Parathyroid adenoma (tissue), 2 donors: ENCODE measurements around the gene APAF1.
"Not testable (repeated sequence)": the region's sequence is repeated elsewhere in the genome, so short reads cannot be mapped to it uniquely, and the experiment has no call there.

ENCODE experiments used
- H2AFZ ChIP-seq: fragments of 300-600 bp; sonication (generic); one replicate; pipeline ENCODE4 v1.7.0; 2017; ENCODE audit warnings: antibody characterized with exemption, mild to moderate bottlenecking
- H3K27ac ChIP-seq: fragments of 300-600 bp; sonication (generic); one replicate; pipeline ENCODE4 v1.7.0; 2017
- H3K27me3 ChIP-seq: fragments of 300-600 bp; sonication (generic); one replicate; pipeline ENCODE4 v1.7.0; 2017; ENCODE audit warnings: low read length; ENCODE audit not compliant: control insufficient read depth, insufficient read depth
- H3K36me3 ChIP-seq: fragments of 300-600 bp; sonication (generic); one replicate; pipeline ENCODE4 v1.7.0; 2017; ENCODE audit warnings: low read length; ENCODE audit not compliant: control insufficient read depth, insufficient read depth
- H3K4me1 ChIP-seq: fragments of 300-600 bp; sonication (generic); one replicate; pipeline ENCODE4 v1.7.0; 2017; ENCODE audit warnings: control low read depth
- H3K4me2 ChIP-seq: fragments of 300-600 bp; sonication (generic); one replicate; pipeline ENCODE4 v1.7.0; 2017; ENCODE audit warnings: low read length
- H3K4me3 ChIP-seq: fragments of 300-600 bp; sonication (generic); one replicate; pipeline ENCODE4 v1.7.0; 2017; ENCODE audit warnings: low read depth, low read length
- H3K79me2 ChIP-seq: fragments of 300-600 bp; sonication (generic); one replicate; pipeline ENCODE4 v1.7.0; 2017; ENCODE audit warnings: control low read depth
- H3K9ac ChIP-seq: fragments of 300-600 bp; sonication (generic); one replicate; pipeline ENCODE4 v1.7.0; 2017; ENCODE audit warnings: mild to moderate bottlenecking
- H3K9me3 ChIP-seq: fragments of 300-600 bp; sonication (generic); one replicate; pipeline ENCODE4 v1.7.0; 2017; ENCODE audit warnings: low read length; ENCODE audit not compliant: control insufficient read depth
- TF ChIP-seq, protein P1 (sequence below): fragments of 300-600 bp; sonication (generic); IDR thresholded peaks from one replicate; pipeline ENCODE4 v1.7.0; 2017; ENCODE audit warnings: antibody characterized with exemption, mild to moderate bottlenecking
- donor health status: primary hyperparathyroidism.

Gene APAF1

DNA sequence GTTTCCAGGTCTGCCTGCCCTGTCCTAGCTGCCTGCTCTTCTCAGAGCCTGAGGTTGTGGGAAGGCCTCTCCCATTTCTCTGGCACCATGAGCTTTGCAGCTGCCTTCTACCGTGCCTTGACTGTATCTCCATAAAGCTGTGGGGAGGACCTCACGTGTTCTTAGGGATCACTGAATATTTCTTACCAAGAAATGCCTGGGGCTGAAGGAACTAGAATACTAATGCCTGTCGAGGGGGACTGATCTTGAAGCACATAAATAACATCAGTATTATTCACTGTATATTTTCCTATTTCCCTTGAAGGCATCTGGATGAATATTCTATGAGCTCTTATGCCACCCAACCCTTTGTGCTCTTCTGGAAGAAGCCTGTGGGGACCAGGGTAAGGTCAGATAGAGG is 103.4 kb downstream of the APAF1 start:
- Histone ChIP-seq H3K9me3 (no peaks in the 10 kb centered on the region), H3K4me3 (no peak overlapping the region), H3K36me3 (no peaks in the 10 kb centered on the region), H3K4me2 (no peak overlapping the region), H3K79me2 (no peaks in the 10 kb centered on the region), H3K27me3 (no peaks in the 10 kb centered on the region), H3K9ac (no peak overlapping the region), H2AFZ (no peak overlapping the region), H3K4me1 (peaks cover 5% of the 10 kb centered on the region), H3K27ac (no peak overlapping the region)
- TF ChIP-seq, protein P1, sequence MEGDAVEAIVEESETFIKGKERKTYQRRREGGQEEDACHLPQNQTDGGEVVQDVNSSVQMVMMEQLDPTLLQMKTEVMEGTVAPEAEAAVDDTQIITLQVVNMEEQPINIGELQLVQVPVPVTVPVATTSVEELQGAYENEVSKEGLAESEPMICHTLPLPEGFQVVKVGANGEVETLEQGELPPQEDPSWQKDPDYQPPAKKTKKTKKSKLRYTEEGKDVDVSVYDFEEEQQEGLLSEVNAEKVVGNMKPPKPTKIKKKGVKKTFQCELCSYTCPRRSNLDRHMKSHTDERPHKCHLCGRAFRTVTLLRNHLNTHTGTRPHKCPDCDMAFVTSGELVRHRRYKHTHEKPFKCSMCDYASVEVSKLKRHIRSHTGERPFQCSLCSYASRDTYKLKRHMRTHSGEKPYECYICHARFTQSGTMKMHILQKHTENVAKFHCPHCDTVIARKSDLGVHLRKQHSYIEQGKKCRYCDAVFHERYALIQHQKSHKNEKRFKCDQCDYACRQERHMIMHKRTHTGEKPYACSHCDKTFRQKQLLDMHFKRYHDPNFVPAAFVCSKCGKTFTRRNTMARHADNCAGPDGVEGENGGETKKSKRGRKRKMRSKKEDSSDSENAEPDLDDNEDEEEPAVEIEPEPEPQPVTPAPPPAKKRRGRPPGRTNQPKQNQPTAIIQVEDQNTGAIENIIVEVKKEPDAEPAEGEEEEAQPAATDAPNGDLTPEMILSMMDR: no peak

DNA sequence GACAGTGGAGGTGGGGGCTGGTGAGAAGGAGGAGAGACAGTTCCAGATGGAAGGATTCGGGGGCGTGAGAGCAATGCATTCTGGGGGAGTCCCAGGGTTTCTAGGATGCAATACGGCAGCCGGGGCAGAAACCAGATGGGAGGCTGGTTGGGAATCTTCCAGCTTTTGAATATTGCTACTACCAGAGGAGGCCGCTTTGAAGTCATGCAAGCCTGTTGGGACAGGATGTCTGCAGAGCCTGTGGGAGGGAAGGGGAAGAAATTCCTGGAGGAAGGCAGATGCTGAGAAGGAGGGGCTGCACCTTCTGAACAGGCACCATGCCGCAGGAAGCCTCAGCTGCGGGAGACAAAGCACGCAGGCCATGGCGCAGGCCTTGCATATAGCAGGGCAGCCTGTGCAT is 105.4 kb downstream of the APAF1 start:
- Histone ChIP-seq H2AFZ (no peak overlapping the region), H3K27me3 (no peaks in the 10 kb centered on the region), H3K4me2 (no peak overlapping the region), H3K79me2 (no peaks in the 10 kb centered on the region), H3K4me3 (no peak overlapping the region), H3K27ac (no peak overlapping the region), H3K4me1 (peaks cover 3% of the 10 kb centered on the region), H3K9ac (no peak overlapping the region), H3K9me3 (no peaks in the 10 kb centered on the region), H3K36me3 (no peaks in the 10 kb centered on the region)
- TF ChIP-seq, protein P1: no peak

DNA sequence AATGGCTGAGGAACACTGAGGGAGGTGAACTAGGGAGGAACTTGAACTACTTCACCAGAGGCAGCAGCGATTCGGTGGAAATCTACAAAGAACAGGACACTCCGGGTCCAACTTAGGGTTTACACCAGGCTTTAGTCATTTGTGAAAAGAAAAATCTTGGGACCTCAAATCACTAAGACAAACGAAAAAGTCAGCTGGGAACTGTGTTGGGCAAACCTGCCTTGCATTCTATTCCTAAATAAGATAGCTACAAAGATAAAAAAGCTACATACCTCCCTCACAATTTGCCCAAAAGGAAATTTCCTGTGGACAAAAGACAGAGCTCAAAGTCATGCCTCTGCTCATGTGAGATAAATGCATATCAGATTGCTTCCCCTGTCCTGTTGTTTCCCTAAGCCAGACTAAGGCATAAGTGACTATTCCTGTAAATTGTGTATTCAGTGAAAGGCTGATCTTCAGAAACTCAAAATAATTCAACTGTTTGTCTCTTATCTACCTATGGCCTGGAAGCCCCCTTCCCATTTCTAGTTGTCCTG is 106.6 kb downstream of the APAF1 start:
- H3K4me2 ChIP-seq: no peak overlapping the region
- no peaks in the 10 kb centered on the region for H3K9me3 ChIP-seq
- H3K4me3 ChIP-seq: no peak overlapping the region
- H3K9ac ChIP-seq: no peak overlapping the region
- H3K79me2 ChIP-seq: no peaks in the 10 kb centered on the region
- TF ChIP-seq, protein P1: no peak
- no peaks in the 10 kb centered on the region for H3K36me3 ChIP-seq
- H3K4me1 ChIP-seq: no peaks in the 10 kb centered on the region
- no peak overlapping the region for H3K27ac ChIP-seq
- H2AFZ ChIP-seq: no peak overlapping the region
- no peaks in the 10 kb centered on the region for H3K27me3 ChIP-seq

DNA sequence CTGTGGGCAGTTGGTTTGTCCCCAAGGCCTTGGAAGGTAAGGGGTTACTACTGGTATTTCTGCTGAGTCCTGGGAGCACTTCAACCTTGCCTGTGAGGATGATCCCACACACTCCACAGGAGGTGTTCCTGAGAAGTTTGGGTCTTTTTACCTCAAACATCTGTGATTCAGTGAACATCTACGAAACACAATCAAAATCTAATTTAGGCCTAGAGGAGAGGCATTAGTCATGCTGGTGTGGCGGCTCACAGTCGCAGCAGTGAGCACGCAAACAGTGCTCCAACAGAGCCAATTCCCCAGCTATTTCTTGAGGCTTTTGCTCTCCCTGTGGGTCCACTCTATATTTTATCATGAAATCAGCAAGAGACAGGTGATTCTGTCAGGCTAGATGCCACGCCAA is 107.6 kb downstream of the APAF1 start:
- Histone ChIP-seq H3K79me2 (no peaks in the 10 kb centered on the region), H3K4me3 (no peak overlapping the region), H3K27ac (no peak overlapping the region), H3K27me3 (no peaks in the 10 kb centered on the region), H3K36me3 (no peaks in the 10 kb centered on the region), H2AFZ (no peak overlapping the region), H3K9ac (no peak overlapping the region), H3K4me1 (no peaks in the 10 kb centered on the region), H3K4me2 (no peak overlapping the region), H3K9me3 (no peaks in the 10 kb centered on the region)
- TF ChIP-seq, protein P1: no peak

DNA sequence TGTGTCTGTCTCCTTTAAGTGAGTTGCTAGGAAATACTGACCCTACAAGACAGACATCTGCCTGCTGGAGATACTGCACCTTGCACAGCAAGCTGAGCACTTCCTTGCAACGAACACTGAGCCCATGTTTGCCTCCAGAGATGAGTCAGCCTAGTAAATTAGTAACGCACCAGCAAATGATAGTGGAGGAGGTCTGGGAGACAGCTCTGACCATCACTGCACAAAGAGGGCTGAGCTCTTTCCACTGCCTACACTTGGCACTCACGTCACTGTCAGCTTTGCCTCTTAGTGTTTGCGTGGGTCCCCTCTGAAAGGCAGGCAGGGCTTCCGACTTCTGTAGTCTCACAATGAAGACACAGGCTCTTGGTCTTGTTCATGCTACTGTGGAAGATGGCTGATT is 109.0 kb downstream of the APAF1 start:
- TF ChIP-seq, protein P1: no peak
- Histone ChIP-seq H3K27ac (no peak overlapping the region), H3K4me1 (no peaks in the 10 kb centered on the region), H3K36me3 (no peaks in the 10 kb centered on the region), H3K27me3 (no peaks in the 10 kb centered on the region), H3K9me3 (no peaks in the 10 kb centered on the region), H3K9ac (no peak overlapping the region), H2AFZ (no peak overlapping the region), H3K4me3 (no peak overlapping the region), H3K79me2 (no peaks in the 10 kb centered on the region), H3K4me2 (no peak overlapping the region)

DNA sequence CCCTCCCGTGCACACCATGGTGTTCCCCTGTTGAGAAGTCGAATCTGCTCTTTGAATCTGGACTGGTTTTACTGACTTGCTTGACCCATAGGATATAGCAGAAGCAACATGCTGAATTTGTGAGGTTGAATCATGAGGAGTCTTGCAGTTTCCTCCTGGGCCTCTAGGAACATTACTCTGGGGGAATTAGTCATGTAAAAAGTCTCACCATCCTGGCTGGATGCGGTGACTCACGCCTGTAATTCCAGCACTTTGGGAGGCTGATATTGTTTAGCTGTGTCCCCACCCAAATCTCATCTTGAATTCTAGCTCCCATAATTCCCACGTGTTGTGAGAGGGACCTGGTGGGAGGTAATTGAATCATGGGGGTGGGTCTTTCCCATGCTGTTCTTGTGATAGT is 110.8 kb downstream of the APAF1 start:
- not testable (repeated sequence) for H3K27ac ChIP-seq, H3K27me3 ChIP-seq, H3K36me3 ChIP-seq, H2AFZ ChIP-seq, H3K4me3 ChIP-seq, H3K9ac ChIP-seq, H3K4me1 ChIP-seq, H3K79me2 ChIP-seq, H3K4me2 ChIP-seq, H3K9me3 ChIP-seq
